DOHH2 (cell line): ENCODE data around the gene KIRREL3.

Experiments used
- H3F3A ChIP-seq: fragments of 200-600 bp; sonication (generic), shearing (Covaris generic); 2 replicates; pipeline ENCODE4 v1.6.0; 2016; ENCODE audit warnings: antibody characterized with exemption, mild to moderate bottlenecking; ENCODE audit not compliant: control insufficient read depth, insufficient read depth
- H3K27ac ChIP-seq: fragments of 200-600 bp; sonication (generic); 2 replicates; pipeline ENCODE4 v1.5.1; 2014; ENCODE audit warnings: low read depth, mild to moderate bottlenecking, low read length, moderate library complexity
- H3K27me3 ChIP-seq: fragments of 200-600 bp; sonication (generic); 2 replicates; pipeline ENCODE4 v1.6.1; 2014; ENCODE audit warnings: mild to moderate bottlenecking, low read length, mixed read lengths; ENCODE audit not compliant: control insufficient read depth
- H3K36me3 ChIP-seq: fragments of 200-600 bp; sonication (generic); 2 replicates; pipeline ENCODE4 v1.6.1; 2014; ENCODE audit warnings: mild to moderate bottlenecking, low read length, moderate library complexity, mixed read lengths; ENCODE audit not compliant: control insufficient read depth
- H3K4me1 ChIP-seq: fragments of 200-600 bp; sonication (generic); 2 replicates; pipeline ENCODE4 v1.6.1; 2014; ENCODE audit warnings: mild to moderate bottlenecking, low read length, mixed read lengths; ENCODE audit not compliant: control insufficient read depth
- H3K4me2 ChIP-seq: fragments of 200-600 bp; sonication (generic); 2 replicates; pipeline ENCODE4 v1.6.0; 2014; ENCODE audit warnings: mild to moderate bottlenecking, low read length, moderate library complexity
- H3K4me3 ChIP-seq: fragments of 200-600 bp; sonication (generic); 2 replicates; pipeline ENCODE4 v1.5.1; 2014; ENCODE audit warnings: mild to moderate bottlenecking, low read length, mixed read lengths
- H3K79me2 ChIP-seq: fragments of 200-600 bp; sonication (generic); 2 replicates; pipeline ENCODE4 v1.6.1; 2014; ENCODE audit warnings: mild to moderate bottlenecking, low read length, mixed read lengths; ENCODE audit not compliant: control insufficient read depth
- H3K9me2 ChIP-seq: fragments of 200-600 bp; sonication (generic); replicated peaks from 2 replicates; pipeline ENCODE4 v1.6.1; 2014; ENCODE audit warnings: mild to moderate bottlenecking, low read length, mixed read lengths; ENCODE audit not compliant: control insufficient read depth
- H3K9me3 ChIP-seq: fragments of 200-600 bp; sonication (generic); 2 replicates; pipeline ENCODE4 v1.6.1; 2014; ENCODE audit warnings: antibody characterized with exemption, low read length, mixed read lengths; ENCODE audit not compliant: control insufficient read depth, insufficient read depth
- H4K20me1 ChIP-seq: fragments of 200-600 bp; sonication (generic); 2 replicates; pipeline ENCODE4 v1.6.0; 2014; ENCODE audit warnings: low read depth, mild to moderate bottlenecking, antibody characterized with exemption, low read length, moderate library complexity; ENCODE audit not compliant: control insufficient read depth, insufficient read depth
- EZH2phosphoT487 ChIP-seq: fragments of 200-600 bp; sonication (generic); IDR thresholded peaks from 2 replicates; pipeline ENCODE4 v1.6.1; 2017; ENCODE audit warnings: borderline replicate concordance, mild to moderate bottlenecking, antibody characterized with exemption, low read length, moderate library complexity, mixed read lengths
- TF ChIP-seq, protein P1 (sequence below): fragments of 200-600 bp; sonication (generic); IDR thresholded peaks from one replicate; pipeline ENCODE4 v1.5.1; 2014; ENCODE audit warnings: antibody characterized with exemption, mild to moderate bottlenecking, low read depth, low read length; ENCODE audit not compliant: poor library complexity, severe bottlenecking

The KIRREL3 gene

DNA sequence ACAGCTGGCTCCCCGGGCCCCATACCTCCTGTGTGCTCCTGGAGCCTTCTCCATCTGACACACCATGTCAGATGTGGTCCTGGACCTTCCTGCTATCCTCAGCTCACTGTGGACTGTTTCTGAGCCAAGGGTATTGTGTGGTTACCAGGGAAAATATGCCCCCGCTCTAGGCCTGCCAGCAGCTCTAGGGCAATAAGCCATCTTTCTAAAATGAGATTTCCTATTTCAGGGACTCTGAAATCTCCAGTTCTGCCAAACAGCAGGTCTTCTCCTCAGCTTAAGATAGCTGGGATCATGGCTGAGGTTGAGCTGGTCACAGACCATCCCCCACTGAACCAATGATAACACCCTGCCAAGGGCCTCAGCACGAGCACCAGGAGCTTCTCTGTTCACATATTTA is 417.5 kb downstream of the KIRREL3 start:
- no peaks in the 10 kb centered on the region for H4K20me1 ChIP-seq
- H3K79me2 ChIP-seq, result no peaks in the 10 kb centered on the region
- H3K4me2 ChIP-seq, result no peak overlapping the region
- no peaks in the 10 kb centered on the region for H3K36me3 ChIP-seq
- H3F3A ChIP-seq, result no peaks in the 10 kb centered on the region
- H3K27me3 ChIP-seq, result no peaks in the 10 kb centered on the region
- H3K9me2 ChIP-seq, result no peaks in the 10 kb centered on the region
- TF ChIP-seq EZH2phosphoT487, result no peak
- TF ChIP-seq, protein P1, sequence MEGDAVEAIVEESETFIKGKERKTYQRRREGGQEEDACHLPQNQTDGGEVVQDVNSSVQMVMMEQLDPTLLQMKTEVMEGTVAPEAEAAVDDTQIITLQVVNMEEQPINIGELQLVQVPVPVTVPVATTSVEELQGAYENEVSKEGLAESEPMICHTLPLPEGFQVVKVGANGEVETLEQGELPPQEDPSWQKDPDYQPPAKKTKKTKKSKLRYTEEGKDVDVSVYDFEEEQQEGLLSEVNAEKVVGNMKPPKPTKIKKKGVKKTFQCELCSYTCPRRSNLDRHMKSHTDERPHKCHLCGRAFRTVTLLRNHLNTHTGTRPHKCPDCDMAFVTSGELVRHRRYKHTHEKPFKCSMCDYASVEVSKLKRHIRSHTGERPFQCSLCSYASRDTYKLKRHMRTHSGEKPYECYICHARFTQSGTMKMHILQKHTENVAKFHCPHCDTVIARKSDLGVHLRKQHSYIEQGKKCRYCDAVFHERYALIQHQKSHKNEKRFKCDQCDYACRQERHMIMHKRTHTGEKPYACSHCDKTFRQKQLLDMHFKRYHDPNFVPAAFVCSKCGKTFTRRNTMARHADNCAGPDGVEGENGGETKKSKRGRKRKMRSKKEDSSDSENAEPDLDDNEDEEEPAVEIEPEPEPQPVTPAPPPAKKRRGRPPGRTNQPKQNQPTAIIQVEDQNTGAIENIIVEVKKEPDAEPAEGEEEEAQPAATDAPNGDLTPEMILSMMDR, result no peak
- H3K4me3 ChIP-seq, result no peak overlapping the region
- H3K4me1 ChIP-seq, result no peaks in the 10 kb centered on the region
- H3K27ac ChIP-seq, result no peak overlapping the region
- no peaks in the 10 kb centered on the region for H3K9me3 ChIP-seq

DNA sequence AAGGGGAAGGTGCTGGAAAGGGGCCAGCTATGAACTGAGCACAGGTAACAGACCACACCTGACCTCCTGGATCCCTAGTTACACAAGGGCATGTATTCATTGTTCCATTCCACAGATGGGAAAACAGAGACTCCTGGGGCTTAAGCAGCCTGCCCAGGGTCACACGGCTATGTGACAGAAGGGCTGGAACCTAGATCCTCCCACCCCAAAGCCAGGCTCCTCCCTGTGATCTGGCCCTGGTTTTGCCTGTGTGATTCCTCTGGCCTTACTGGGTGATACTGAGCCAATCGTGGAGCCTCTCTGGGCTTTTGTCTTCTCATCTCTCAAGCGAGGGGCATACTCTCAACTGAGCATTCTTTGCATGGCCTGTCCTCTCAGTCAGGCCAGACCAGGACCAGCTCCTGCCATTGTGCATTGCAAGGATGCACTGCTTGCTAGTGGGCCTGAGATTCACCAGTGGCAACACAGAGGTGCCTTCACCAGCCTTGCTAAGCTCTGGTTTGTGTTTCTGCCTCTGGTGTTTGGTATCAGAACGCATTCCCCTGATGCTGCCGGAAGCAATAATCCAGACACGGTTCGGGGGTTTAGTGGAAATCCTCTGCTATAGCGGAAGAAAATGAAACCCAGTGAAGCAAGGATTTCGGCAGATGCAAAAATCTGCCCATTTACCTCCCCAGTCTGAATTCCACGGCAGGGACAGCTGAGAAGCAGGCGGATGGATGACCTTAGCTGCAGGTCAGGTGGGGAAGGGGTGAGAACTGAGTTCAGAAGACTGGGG is 418.5 kb downstream of the KIRREL3 start:
- Histone ChIP-seq H3K9me3 (no peaks in the 10 kb centered on the region), H3K27me3 (no peaks in the 10 kb centered on the region), H3K4me3 (no peak overlapping the region), H3K9me2 (no peaks in the 10 kb centered on the region), H3K36me3 (no peaks in the 10 kb centered on the region), H4K20me1 (no peaks in the 10 kb centered on the region), H3K4me1 (no peaks in the 10 kb centered on the region), H3F3A (no peaks in the 10 kb centered on the region), H3K4me2 (no peak overlapping the region), H3K79me2 (no peaks in the 10 kb centered on the region), H3K27ac (no peak overlapping the region)
- TF ChIP-seq, protein P1, result no peak
- no peak for TF ChIP-seq EZH2phosphoT487

DNA sequence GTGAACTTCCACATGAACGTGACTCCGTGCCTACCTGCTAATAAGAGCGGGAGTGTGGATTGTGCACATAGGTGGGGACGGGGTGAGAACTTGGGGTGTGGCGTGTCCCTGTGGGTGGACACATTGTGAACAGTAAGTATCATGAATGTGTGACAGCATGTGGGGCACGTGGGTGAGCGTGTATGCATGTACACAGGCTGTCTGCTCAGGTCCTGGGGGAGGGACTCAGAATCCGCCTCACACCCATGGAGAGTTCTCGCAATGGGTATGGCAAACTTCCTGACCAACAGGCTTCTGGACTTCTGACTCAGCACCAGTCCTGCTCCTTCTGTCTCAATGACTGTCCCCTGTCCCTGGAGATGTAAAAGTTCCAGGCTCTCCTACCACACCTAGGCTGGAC is 422.1 kb downstream of the KIRREL3 start:
- no peaks in the 10 kb centered on the region for H3F3A ChIP-seq
- H4K20me1 ChIP-seq, result no peaks in the 10 kb centered on the region
- H3K4me2 ChIP-seq, result no peak overlapping the region
- TF ChIP-seq, protein P1, result no peak
- TF ChIP-seq EZH2phosphoT487, result no peak
- no peaks in the 10 kb centered on the region for H3K9me3 ChIP-seq
- H3K27me3 ChIP-seq, result no peaks in the 10 kb centered on the region
- H3K79me2 ChIP-seq, result no peaks in the 10 kb centered on the region
- no peaks in the 10 kb centered on the region for H3K36me3 ChIP-seq
- H3K4me3 ChIP-seq, result no peak overlapping the region
- H3K27ac ChIP-seq, result no peak overlapping the region
- H3K4me1 ChIP-seq, result no peaks in the 10 kb centered on the region
- no peaks in the 10 kb centered on the region for H3K9me2 ChIP-seq
